GM12875 (cell line): ENCODE data around the gene LMCD1.

Experiments used
- H3K4me3 ChIP-seq: one replicate; pipeline ENCODE4 v1.5.1; 2011; ENCODE audit warnings: low read depth, low read length, control low read depth
- CTCF ChIP-seq: IDR thresholded peaks from 2 replicates; pipeline ENCODE4 v1.5.1; 2011; ENCODE audit warnings: low read depth, mild to moderate bottlenecking, control low read depth, inconsistent platforms, low read length, moderate library complexity, borderline replicate concordance; ENCODE audit not compliant: insufficient read depth

The LMCD1 gene

GRCh38 chr3:8581806-8582445 lies 80.3 kb downstream of the LMCD1 start:
- no peak for TF ChIP-seq CTCF
- H3K4me3 ChIP-seq: no peak overlapping the region

GRCh38 chr3:8584661-8585060 lies 83.0 kb downstream of the LMCD1 start:
- no peak overlapping the region for H3K4me3 ChIP-seq
- TF ChIP-seq CTCF: no peak

- no peak for TF ChIP-seq CTCF
- no peak overlapping the region for H3K4me3 ChIP-seq
These were observed 88.4 kb downstream of the LMCD1 start for GRCh38 chr3:8589880-8590556.

- no peak for TF ChIP-seq CTCF
- H3K4me3 ChIP-seq: no peak overlapping the region
These were observed 91.6 kb downstream of the LMCD1 start for GRCh38 chr3:8593021-8593827.

GRCh38 chr3:8595252-8595651 lies 93.6 kb downstream of the LMCD1 start:
- TF ChIP-seq CTCF: no peak
- H3K4me3 ChIP-seq: no peak overlapping the region

GRCh38 chr3:8595695-8596115 lies 94.1 kb downstream of the LMCD1 start:
- H3K4me3 ChIP-seq: no peak overlapping the region
- no peak for TF ChIP-seq CTCF
